ENCODE measurements around the gene SLC25A2. TPM values are rescaled to one million over a fixed set of nuclear protein-coding genes. Genes with fewer than 3 reads are reported as not detected.

Gene SLC25A2
- polyA plus RNA-seq, 1 experiment: not detected

GRCh38 chr5:141306630-141307029 lies 2.8 kb upstream of the SLC25A2 start:
- Histone ChIP-seq H3K27ac (ENCODE audit: low read depth, low read length) (no peak overlapping the region), H3K4me3 (ENCODE audit: low read depth, low read length) (no peak overlapping the region), H3K27me3 (ENCODE audit: control insufficient read depth, insufficient read depth, low read length) (no peaks in the 10 kb centered on the region), H3K9me3 (ENCODE audit: control insufficient read depth, insufficient read depth, low read length) (peaks cover 43% of the 10 kb centered on the region)
- ChIA-PET CTCF (interaction anchor here (1.2 to 1.3 kb wide), 2 partner anchors 13 to 257 kb away, joined by 4 read pairs; no protein-coding TSS in a partner anchor), POLR2A (no interaction called here)
- TF ChIP-seq CTCF (IDR thresholded peaks at IDR 0.05; ENCODE audit: low read depth, low read length): no peak
- DNase-seq (ENCODE audit: low read depth, low spot score): no peak

- ChIA-PET CTCF (no interaction called here), POLR2A (no interaction called here)
- H3K27ac ChIP-seq (ENCODE audit: low read depth, low read length): no peak overlapping the region
- TF ChIP-seq CTCF (IDR thresholded peaks at IDR 0.05; ENCODE audit: low read depth, low read length): no peak
- peaks cover 39% of the 10 kb centered on the region for H3K9me3 ChIP-seq (ENCODE audit: control insufficient read depth, insufficient read depth, low read length)
- no peaks in the 10 kb centered on the region for H3K27me3 ChIP-seq (ENCODE audit: control insufficient read depth, insufficient read depth, low read length)
- DNase-seq (ENCODE audit: low read depth, low spot score): no peak
- H3K4me3 ChIP-seq (ENCODE audit: low read depth, low read length): no peak overlapping the region
Measured at GRCh38 chr5:141298376-141298775, 5.5 kb downstream of the SLC25A2 start.

GRCh38 chr5:141272906-141273305 lies 30.9 kb downstream of the SLC25A2 start:
- no peak overlapping the region for H3K4me3 ChIP-seq (ENCODE audit: low read depth, low read length)
- H3K9me3 ChIP-seq (ENCODE audit: control insufficient read depth, insufficient read depth, low read length): peaks cover 42% of the 10 kb centered on the region
- DNase-seq (ENCODE audit: low read depth, low spot score): no peak
- no peak overlapping the region for H3K27ac ChIP-seq (ENCODE audit: low read depth, low read length)
- CTCF ChIA-PET: interaction anchor here (0.8 kb wide), 1 partner anchor 291 kb away, joined by 3 read pairs; no protein-coding TSS in a partner anchor
- H3K27me3 ChIP-seq (ENCODE audit: control insufficient read depth, insufficient read depth, low read length): no peaks in the 10 kb centered on the region
- TF ChIP-seq CTCF (IDR thresholded peaks at IDR 0.05; ENCODE audit: low read depth, low read length): no peak
- POLR2A ChIA-PET: no interaction called here

- H3K4me3 ChIP-seq (ENCODE audit: low read depth, low read length): no peak overlapping the region
- peaks cover 42% of the 10 kb centered on the region for H3K9me3 ChIP-seq (ENCODE audit: control insufficient read depth, insufficient read depth, low read length)
- CTCF ChIA-PET: no interaction called here
- H3K27me3 ChIP-seq (ENCODE audit: control insufficient read depth, insufficient read depth, low read length): no peaks in the 10 kb centered on the region
- no peak overlapping the region for H3K27ac ChIP-seq (ENCODE audit: low read depth, low read length)
- POLR2A ChIA-PET: no interaction called here
- no peak for DNase-seq (ENCODE audit: low read depth, low spot score)
- no peak for TF ChIP-seq CTCF (IDR thresholded peaks at IDR 0.05; ENCODE audit: low read depth, low read length)
Measured at GRCh38 chr5:141269195-141269594, 34.7 kb downstream of the SLC25A2 start.

GRCh38 chr5:141261238-141261546 lies 42.7 kb downstream of the SLC25A2 start:
- no peak for DNase-seq (ENCODE audit: low read depth, low spot score)
- H3K27me3 ChIP-seq (ENCODE audit: control insufficient read depth, insufficient read depth, low read length): no peaks in the 10 kb centered on the region
- H3K4me3 ChIP-seq (ENCODE audit: low read depth, low read length): no peak overlapping the region
- ChIA-PET CTCF (no interaction called here), POLR2A (no interaction called here)
- TF ChIP-seq CTCF (IDR thresholded peaks at IDR 0.05; ENCODE audit: low read depth, low read length): no peak
- no peak overlapping the region for H3K27ac ChIP-seq (ENCODE audit: low read depth, low read length)
- peaks cover 32% of the 10 kb centered on the region for H3K9me3 ChIP-seq (ENCODE audit: control insufficient read depth, insufficient read depth, low read length)

Measured in AG04450 (cell line).